HL-60 (cell line): ENCODE measurements around the gene FSTL3.

ENCODE experiments used
- DNase-seq, 2 experiments: peaks; one replicate each; pipeline ENCODE4 v3.0.0-alpha.2; 2010 to 2020; ENCODE audit warnings: low read depth in 1 of 2, low spot score in 1 of 2
- H3K27ac ChIP-seq: fragments of 250-450 bp; sonication (Bioruptor Pico); replicated peaks from 2 replicates; pipeline ENCODE4 v1.5.1; 2020; ENCODE audit warnings: mild to moderate bottlenecking, moderate library complexity
- H3K27me3 ChIP-seq: fragments of 250-450 bp; sonication (Bioruptor Pico); 2 replicates; pipeline ENCODE4 v1.5.1; 2021; ENCODE audit warnings: mild to moderate bottlenecking, moderate library complexity; ENCODE audit not compliant: insufficient read depth, poor library complexity, severe bottlenecking
- H3K4me3 ChIP-seq: replicated peaks from 2 replicates; pipeline ENCODE4 v1.5.1; 2011; ENCODE audit warnings: mild to moderate bottlenecking, control low read depth, low read length; ENCODE audit not compliant: insufficient read depth
- CTCF ChIP-seq: IDR thresholded peaks from one replicate; pipeline ENCODE4 v1.5.1; 2011; ENCODE audit warnings: low read length, control low read depth, inconsistent platforms; ENCODE audit not compliant: insufficient read depth
- GABPA ChIP-seq: IDR thresholded peaks from 2 replicates; pipeline ENCODE4 v1.6.1; 2012; ENCODE audit warnings: low read depth
- POLR2AphosphoS5 ChIP-seq: IDR thresholded peaks from 2 replicates; pipeline ENCODE4 v1.6.1; 2012; ENCODE audit warnings: low read depth
- REST ChIP-seq: IDR thresholded peaks from 2 replicates; pipeline ENCODE4 v1.6.1; 2012; ENCODE audit warnings: low read depth; ENCODE audit not compliant: insufficient replicate concordance
- SPI1 ChIP-seq: IDR thresholded peaks from 2 replicates; pipeline ENCODE4 v1.6.1; 2012; ENCODE audit warnings: low read depth, mild to moderate bottlenecking, borderline replicate concordance

FSTL3 gene

GRCh38 chr19:703651-704446 is 27.7 kb downstream of the FSTL3 start:
- TF ChIP-seq CTCF: no peak
- TF ChIP-seq POLR2AphosphoS5: peak; percentile 51; the same call in 1 of the 2 replicates
- no peak for TF ChIP-seq SPI1
- TF ChIP-seq GABPA: no peak
- TF ChIP-seq REST: no peak
- Histone ChIP-seq H3K4me3 (peak overlapping the region; percentile 64), H3K27me3 (no peaks in the 10 kb centered on the region), H3K27ac (peak overlapping the region; percentile 74)
- DNase-seq: peak; percentile 91 to 96

- no peak for TF ChIP-seq REST
- TF ChIP-seq CTCF: no peak
- TF ChIP-seq POLR2AphosphoS5: no peak
- TF ChIP-seq GABPA: no peak
- TF ChIP-seq SPI1: no peak
- peak overlapping the region; percentile 43; the same call in 1 of the 2 replicates for H3K27ac ChIP-seq
- DNase-seq: no peak
- peak overlapping the region; percentile 17 for H3K4me3 ChIP-seq
- H3K27me3 ChIP-seq: peaks cover under 1% of the 10 kb centered on the region
Measured at GRCh38 chr19:704447-704741, 28.2 kb downstream of the FSTL3 start.

- no peak for DNase-seq
- H3K27ac ChIP-seq: no peak within 1 kb of the TSS
- no peak for TF ChIP-seq GABPA
- TF ChIP-seq REST: no peak
- peaks cover 12% of the 10 kb centered on the region for H3K27me3 ChIP-seq
- no peak within 1 kb of the TSS; the same call in 1 of the 2 replicates for H3K4me3 ChIP-seq
Measured at GRCh38 chr19:708154-709143, 32.3 kb downstream of the FSTL3 start, which contains the start of gene PALM. TSS of gene PALM (plus strand) at chr19:708935. CDS start at chr19:709147, 212 bp downstream.
